Prostate gland (tissue), 2 donors: ENCODE results near the gene GIMAP5.

Source experiments
- POLR2AphosphoS5 ChIP-seq: sonication (generic); formaldehyde crosslinking; IDR thresholded peaks from one replicate; pipeline ENCODE4 v1.6.1; 2017; ENCODE audit warnings: antibody characterized with exemption
- TF ChIP-seq, protein P1 (sequence below), 4 experiments: fragments of 200-600 bp in 2 of 4; fragments of 450-650 bp in 2 of 4; sonication (generic) in 2 of 4; IDR thresholded peaks; 1 replicate in 3 of 4; 2 replicates in 1 of 4; pipeline ENCODE4 v1.5.1; 2016 to 2019; ENCODE audit warnings: antibody characterized with exemption in 4 of 4, mild to moderate bottlenecking in 2 of 4, moderate library complexity in 2 of 4

DNA sequence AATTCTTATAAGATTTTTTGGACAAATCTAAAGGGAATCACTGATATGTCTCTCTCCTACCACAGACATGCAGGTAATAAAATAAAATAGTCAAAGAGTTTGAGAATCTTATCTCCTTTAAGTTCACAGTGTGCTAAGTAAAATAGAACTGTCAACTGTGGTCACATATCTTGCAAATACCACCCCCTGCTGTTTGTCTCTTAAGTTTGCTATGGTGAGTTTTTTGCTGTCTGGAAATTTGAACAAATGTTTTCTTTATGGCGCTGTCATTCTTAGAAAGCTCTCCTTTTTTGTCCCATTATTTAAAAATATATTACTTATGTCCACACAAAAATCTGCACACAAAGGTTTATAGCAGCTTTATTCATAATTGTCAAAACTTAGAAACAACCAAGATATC, 19.6 kb downstream of the GIMAP5 start:
- TF ChIP-seq, protein P1, sequence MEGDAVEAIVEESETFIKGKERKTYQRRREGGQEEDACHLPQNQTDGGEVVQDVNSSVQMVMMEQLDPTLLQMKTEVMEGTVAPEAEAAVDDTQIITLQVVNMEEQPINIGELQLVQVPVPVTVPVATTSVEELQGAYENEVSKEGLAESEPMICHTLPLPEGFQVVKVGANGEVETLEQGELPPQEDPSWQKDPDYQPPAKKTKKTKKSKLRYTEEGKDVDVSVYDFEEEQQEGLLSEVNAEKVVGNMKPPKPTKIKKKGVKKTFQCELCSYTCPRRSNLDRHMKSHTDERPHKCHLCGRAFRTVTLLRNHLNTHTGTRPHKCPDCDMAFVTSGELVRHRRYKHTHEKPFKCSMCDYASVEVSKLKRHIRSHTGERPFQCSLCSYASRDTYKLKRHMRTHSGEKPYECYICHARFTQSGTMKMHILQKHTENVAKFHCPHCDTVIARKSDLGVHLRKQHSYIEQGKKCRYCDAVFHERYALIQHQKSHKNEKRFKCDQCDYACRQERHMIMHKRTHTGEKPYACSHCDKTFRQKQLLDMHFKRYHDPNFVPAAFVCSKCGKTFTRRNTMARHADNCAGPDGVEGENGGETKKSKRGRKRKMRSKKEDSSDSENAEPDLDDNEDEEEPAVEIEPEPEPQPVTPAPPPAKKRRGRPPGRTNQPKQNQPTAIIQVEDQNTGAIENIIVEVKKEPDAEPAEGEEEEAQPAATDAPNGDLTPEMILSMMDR (IDR thresholded peaks at IDR 0.05), result peak in 2 of 4 experiments; percentile 57 to 58
- no peak for TF ChIP-seq POLR2AphosphoS5
